HL-60 (cell line): ENCODE data around the gene TAF11L12.
"Not testable (repeated sequence)": the region's sequence is repeated elsewhere in the genome, so short reads cannot be mapped to it uniquely, and the experiment has no call there.

Source experiments
- DNase-seq, 2 experiments: peaks; one replicate each; pipeline ENCODE4 v3.0.0-alpha.2; 2010 to 2020; ENCODE audit warnings: low read depth in 1 of 2, low spot score in 1 of 2
- H3K27ac ChIP-seq: fragments of 250-450 bp; sonication (Bioruptor Pico); replicated peaks from 2 replicates; pipeline ENCODE4 v1.5.1; 2020; ENCODE audit warnings: mild to moderate bottlenecking, moderate library complexity
- H3K27me3 ChIP-seq: fragments of 250-450 bp; sonication (Bioruptor Pico); 2 replicates; pipeline ENCODE4 v1.5.1; 2021; ENCODE audit warnings: mild to moderate bottlenecking, moderate library complexity; ENCODE audit not compliant: insufficient read depth, poor library complexity, severe bottlenecking
- H3K4me3 ChIP-seq: replicated peaks from 2 replicates; pipeline ENCODE4 v1.5.1; 2011; ENCODE audit warnings: mild to moderate bottlenecking, control low read depth, low read length; ENCODE audit not compliant: insufficient read depth
- CTCF ChIP-seq: IDR thresholded peaks from one replicate; pipeline ENCODE4 v1.5.1; 2011; ENCODE audit warnings: low read length, control low read depth, inconsistent platforms; ENCODE audit not compliant: insufficient read depth
- GABPA ChIP-seq: IDR thresholded peaks from 2 replicates; pipeline ENCODE4 v1.6.1; 2012; ENCODE audit warnings: low read depth
- POLR2AphosphoS5 ChIP-seq: IDR thresholded peaks from 2 replicates; pipeline ENCODE4 v1.6.1; 2012; ENCODE audit warnings: low read depth
- SPI1 ChIP-seq: IDR thresholded peaks from 2 replicates; pipeline ENCODE4 v1.6.1; 2012; ENCODE audit warnings: low read depth, mild to moderate bottlenecking, borderline replicate concordance
- TF ChIP-seq, protein P1 (sequence below): IDR thresholded peaks from 2 replicates; pipeline ENCODE4 v1.6.1; 2012; ENCODE audit warnings: low read depth; ENCODE audit not compliant: insufficient replicate concordance

The TAF11L12 gene

DNA sequence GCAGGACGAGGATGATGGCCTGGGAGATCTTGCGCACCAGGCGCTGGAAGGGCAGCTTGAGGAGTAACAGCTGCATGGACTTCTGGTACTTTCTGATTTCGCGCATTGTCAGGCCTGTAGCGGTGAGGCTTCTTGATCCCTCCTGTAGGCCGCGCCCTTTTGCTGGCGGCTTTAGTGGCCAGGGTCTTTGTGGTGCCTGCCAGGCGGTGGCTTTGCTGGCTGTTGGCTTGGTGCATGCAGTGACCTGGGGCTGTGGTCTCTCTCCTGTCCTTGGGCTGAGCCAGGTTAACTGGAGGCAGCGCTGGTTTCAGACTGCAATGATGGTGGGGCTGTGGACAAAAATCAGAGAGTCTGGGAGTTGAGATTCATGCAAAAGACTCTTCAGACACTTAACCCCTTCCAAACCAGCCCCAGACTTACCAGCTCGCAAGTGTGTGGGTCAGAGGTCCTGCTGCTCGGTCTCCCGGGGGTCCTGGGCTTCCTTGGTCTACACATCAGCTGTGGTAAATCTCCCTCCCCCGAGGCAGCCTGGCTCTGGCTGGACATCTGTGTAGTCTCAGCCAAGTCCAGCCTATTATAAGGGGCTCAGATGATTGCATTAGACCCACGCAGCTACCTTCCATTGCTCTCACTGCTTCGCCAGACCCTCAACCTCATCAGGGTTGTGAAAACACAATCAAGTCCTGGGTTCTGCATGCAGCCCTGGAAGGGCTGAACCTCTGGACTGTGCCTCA lies 4.8 kb downstream of the TAF11L12 start:
- Histone ChIP-seq H3K4me3 (no peak overlapping the region), H3K27me3 (no peaks in the 10 kb centered on the region), H3K27ac (no peak overlapping the region)
- no peak for DNase-seq
- TF ChIP-seq, protein P1, sequence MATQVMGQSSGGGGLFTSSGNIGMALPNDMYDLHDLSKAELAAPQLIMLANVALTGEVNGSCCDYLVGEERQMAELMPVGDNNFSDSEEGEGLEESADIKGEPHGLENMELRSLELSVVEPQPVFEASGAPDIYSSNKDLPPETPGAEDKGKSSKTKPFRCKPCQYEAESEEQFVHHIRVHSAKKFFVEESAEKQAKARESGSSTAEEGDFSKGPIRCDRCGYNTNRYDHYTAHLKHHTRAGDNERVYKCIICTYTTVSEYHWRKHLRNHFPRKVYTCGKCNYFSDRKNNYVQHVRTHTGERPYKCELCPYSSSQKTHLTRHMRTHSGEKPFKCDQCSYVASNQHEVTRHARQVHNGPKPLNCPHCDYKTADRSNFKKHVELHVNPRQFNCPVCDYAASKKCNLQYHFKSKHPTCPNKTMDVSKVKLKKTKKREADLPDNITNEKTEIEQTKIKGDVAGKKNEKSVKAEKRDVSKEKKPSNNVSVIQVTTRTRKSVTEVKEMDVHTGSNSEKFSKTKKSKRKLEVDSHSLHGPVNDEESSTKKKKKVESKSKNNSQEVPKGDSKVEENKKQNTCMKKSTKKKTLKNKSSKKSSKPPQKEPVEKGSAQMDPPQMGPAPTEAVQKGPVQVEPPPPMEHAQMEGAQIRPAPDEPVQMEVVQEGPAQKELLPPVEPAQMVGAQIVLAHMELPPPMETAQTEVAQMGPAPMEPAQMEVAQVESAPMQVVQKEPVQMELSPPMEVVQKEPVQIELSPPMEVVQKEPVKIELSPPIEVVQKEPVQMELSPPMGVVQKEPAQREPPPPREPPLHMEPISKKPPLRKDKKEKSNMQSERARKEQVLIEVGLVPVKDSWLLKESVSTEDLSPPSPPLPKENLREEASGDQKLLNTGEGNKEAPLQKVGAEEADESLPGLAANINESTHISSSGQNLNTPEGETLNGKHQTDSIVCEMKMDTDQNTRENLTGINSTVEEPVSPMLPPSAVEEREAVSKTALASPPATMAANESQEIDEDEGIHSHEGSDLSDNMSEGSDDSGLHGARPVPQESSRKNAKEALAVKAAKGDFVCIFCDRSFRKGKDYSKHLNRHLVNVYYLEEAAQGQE, result no peak

- H3K27me3 ChIP-seq, result no peaks in the 10 kb centered on the region
- H3K27ac ChIP-seq, result no peak overlapping the region
- no peak overlapping the region for H3K4me3 ChIP-seq
- DNase-seq, result no peak
- TF ChIP-seq CTCF (no peak), POLR2AphosphoS5 (no peak), GABPA (no peak), SPI1 (no peak)
- TF ChIP-seq, protein P1, result no peak
These were observed 9.2 kb downstream of the TAF11L12 start for GRCh38 chr5:17619354-17619753.

DNA sequence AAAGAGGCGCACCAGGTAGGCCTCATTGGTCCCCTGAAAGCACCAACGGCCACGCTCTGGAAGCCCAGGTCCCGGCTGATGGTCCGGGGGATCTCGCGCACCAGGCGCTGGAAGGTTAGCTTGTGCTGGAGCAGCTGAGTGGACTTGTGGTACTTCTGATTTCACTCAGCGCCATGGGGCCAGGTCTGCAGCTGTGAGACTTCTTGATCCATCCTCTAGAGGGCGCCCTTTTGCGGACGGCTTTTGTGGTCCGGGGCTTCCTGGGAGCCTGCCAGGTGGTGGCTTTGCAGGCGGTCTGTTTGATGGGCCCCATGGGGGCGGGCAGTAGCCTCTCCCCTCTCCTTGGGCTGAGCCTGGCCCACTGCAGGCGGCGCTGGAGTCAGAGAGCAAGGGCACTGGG lies 10.4 kb downstream of the TAF11L12 start:
- Histone ChIP-seq H3K27me3 (no peaks in the 10 kb centered on the region), H3K4me3 (no peak overlapping the region), H3K27ac (no peak overlapping the region)
- DNase-seq, result no peak
- TF ChIP-seq POLR2AphosphoS5 (no peak), CTCF (no peak)

- no peak for DNase-seq
- TF ChIP-seq, protein P1, result no peak
- TF ChIP-seq GABPA (no peak), SPI1 (no peak), POLR2AphosphoS5 (no peak), CTCF (no peak)
- H3K27ac ChIP-seq, result no peak overlapping the region
- no peaks in the 10 kb centered on the region for H3K27me3 ChIP-seq
- no peak overlapping the region for H3K4me3 ChIP-seq
These were observed 15.5 kb downstream of the TAF11L12 start for GRCh38 chr5:17625686-17626085.

DNA sequence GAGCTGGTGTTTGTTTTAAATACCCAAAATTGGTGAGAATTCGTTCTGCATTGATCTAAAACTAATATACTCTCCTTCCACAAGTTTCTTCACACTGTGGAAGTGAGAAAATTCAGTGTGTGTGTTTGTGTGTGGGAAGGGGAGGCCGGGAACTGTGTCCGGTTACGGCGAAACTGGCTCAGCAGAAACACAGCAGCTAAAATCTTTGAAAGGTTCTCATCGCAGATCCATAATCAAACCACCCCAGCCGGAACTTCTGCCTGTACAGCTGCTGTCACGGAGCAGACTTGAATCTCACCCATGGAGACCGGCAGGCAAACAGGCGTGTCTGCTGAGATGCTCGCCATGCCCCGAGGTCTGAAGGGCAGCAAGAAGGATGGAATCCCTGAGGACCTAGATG lies 21.6 kb downstream of the TAF11L12 start, which contains the start of gene TAF11L13:
Gene TAF11L13 (plus strand): TSS at position 301 of the 400 bp plus-strand sequence.
- not testable (repeated sequence) for H3K27me3 ChIP-seq, H3K27ac ChIP-seq, DNase-seq

More for the DNA sequence above, 21.6 kb downstream of the TAF11L12 start, which contains the start of gene TAF11L13:
- H3K4me3 ChIP-seq, result not testable (repeated sequence)
